Skeletal muscle tissue (tissue), 4 donors: ENCODE measurements around the gene GNPTAB. TPM values are rescaled to one million over a fixed set of nuclear protein-coding genes. Genes with fewer than 3 reads are reported as not detected.
"Not testable (repeated sequence)": the region's sequence is repeated elsewhere in the genome, so short reads cannot be mapped to it uniquely, and the experiment has no call there.

Source experiments
- H3K27ac ChIP-seq: one replicate; pipeline ENCODE4 v1.7.0; 2013; ENCODE audit warnings: mild to moderate bottlenecking, low read depth, low read length, inconsistent platforms
- H3K27me3 ChIP-seq, 3 donors: one replicate each; pipeline ENCODE4 v1.7.0; 2013; ENCODE audit warnings: low read length in 3 of 3; ENCODE audit not compliant: control insufficient read depth in 3 of 3, insufficient read depth in 3 of 3
- H3K36me3 ChIP-seq, 3 donors: one replicate each; pipeline ENCODE4 v1.7.0; 2013; ENCODE audit warnings: low read length in 3 of 3; ENCODE audit not compliant: control insufficient read depth in 3 of 3, insufficient read depth in 3 of 3
- H3K4me1 ChIP-seq, 3 donors: one replicate each; pipeline ENCODE4 v1.7.0; 2013; ENCODE audit warnings: low read length in 3 of 3, mild to moderate bottlenecking in 3 of 3; ENCODE audit not compliant: control insufficient read depth in 3 of 3, insufficient read depth in 3 of 3
- H3K4me3 ChIP-seq, 3 donors: one replicate each; pipeline ENCODE4 v1.7.0; 2013; ENCODE audit warnings: low read length in 3 of 3
- H3K9ac ChIP-seq, 3 donors: one replicate each; pipeline ENCODE4 v1.7.0; 2013; ENCODE audit warnings: low read length in 3 of 3, mild to moderate bottlenecking in 3 of 3, moderate library complexity in 2 of 3, low read depth in 1 of 3
- H3K9me3 ChIP-seq, 3 donors: one replicate each; pipeline ENCODE4 v1.7.0; 2013; ENCODE audit warnings: low read length in 3 of 3; ENCODE audit not compliant: control insufficient read depth in 3 of 3
- total RNA-seq: library from RNA; depleted of rRNA; stranded (reverse); fragments of >200 nt; gene quantifications from one replicate; pipeline ENCODE4 v1.2.3, GENCODE V29; 2014
- donor health status: Osteomylitis.

Gene GNPTAB
- total RNA-seq, 1 donor from 2014 or later: 10.4 TPM

DNA sequence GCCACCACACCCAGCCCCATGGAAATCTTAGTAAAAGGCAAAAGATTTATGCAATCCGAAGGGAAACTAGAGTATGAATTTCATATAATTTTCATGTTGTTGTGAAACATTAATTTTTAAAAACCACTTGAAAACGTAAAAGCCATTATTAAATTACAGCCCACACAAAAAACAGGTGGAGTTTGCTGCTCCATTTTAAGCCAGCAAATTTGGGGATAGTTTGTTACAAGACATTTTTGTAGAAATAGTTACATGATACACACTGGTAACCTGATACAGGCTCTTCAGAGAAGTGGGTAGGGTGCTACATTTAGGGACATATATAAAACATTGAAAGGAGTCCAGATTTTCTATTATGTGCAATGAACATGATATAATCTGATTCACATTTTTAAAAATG is 17.6 kb downstream of the GNPTAB start:
- peaks cover 10 to 18% (median 12%) of the 10 kb centered on the region in 3 donors for H3K4me1 ChIP-seq
- H3K9me3 ChIP-seq: no peaks in the 10 kb centered on the region
- H3K36me3 ChIP-seq: no peaks in the 10 kb centered on the region
- H3K4me3 ChIP-seq: no peak overlapping the region
- no peaks in the 10 kb centered on the region for H3K27me3 ChIP-seq
- no peak overlapping the region for H3K27ac ChIP-seq
- no peak overlapping the region for H3K9ac ChIP-seq

DNA sequence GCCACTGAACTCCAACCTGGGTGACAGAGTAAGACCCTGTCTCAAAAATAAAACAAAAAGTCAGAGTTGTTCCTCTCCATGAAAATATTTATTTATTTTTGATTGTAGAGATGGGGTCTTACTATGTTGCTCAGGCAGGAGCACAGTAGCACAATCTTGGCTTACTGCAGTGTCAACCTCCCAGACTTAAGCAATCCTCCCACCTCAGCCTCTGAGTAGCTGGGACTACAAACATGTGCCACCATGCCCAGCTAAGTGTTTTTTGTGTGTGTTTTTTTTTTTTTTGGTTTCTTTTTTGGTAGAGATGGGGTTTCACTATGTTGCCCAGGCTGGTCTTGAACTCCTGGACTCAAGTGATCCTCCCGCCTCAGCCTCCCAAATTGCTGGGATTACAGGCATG is 18.0 kb downstream of the GNPTAB start:
- not testable (repeated sequence) for H3K9ac ChIP-seq, H3K4me3 ChIP-seq, H3K9me3 ChIP-seq, H3K36me3 ChIP-seq, H3K27me3 ChIP-seq, H3K27ac ChIP-seq
- H3K4me1 ChIP-seq: peaks cover 10 to 18% (median 12%) of the 10 kb centered on the region in 3 donors

DNA sequence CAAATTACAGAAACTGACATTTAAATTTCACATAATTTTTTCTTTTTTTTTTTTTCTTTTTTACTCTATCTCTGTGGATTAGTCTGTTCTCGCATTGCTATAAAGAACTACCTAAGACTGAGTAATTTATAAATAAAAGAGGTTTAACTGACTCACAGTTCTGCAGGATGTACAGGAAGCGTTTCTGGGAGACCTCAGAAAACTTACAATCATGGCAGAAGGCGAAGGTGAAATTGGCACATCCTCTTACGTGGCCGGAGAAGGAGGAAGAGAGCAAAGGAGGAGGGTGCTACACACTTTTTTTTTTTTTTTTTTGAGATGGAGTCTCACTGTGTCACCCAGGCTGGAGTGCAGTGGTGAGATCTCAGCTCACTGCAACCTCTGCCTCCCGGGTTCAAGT is 19.4 kb downstream of the GNPTAB start:
- H3K27ac ChIP-seq, H3K36me3 ChIP-seq, H3K27me3 ChIP-seq, H3K4me3 ChIP-seq, H3K9me3 ChIP-seq, H3K9ac ChIP-seq: not testable (repeated sequence)
- peaks cover 10 to 18% (median 12%) of the 10 kb centered on the region in 3 donors for H3K4me1 ChIP-seq

DNA sequence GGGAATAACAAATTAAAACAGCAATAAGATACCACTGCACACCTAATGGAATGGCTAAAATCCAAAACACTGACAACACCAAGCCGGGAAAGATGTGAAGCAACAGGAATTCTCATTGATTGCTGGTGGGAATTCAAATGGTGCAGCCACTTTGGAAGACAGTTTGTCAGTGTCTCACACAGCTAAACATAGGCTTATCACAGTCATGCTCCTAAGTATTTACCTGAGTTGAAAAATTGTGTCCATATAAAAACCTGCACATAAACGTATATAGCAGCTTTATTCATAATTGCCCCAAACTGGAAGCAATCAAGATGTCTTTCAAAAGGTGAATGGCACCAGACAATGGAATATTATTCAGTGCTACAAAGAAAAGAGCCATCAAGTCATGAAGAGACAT is 21.6 kb downstream of the GNPTAB start:
- Histone ChIP-seq H3K4me1 (peaks cover 10 to 18% (median 12%) of the 10 kb centered on the region in 3 donors), H3K27me3 (no peaks in the 10 kb centered on the region), H3K9ac (no peak overlapping the region), H3K9me3 (no peaks in the 10 kb centered on the region), H3K4me3 (no peak overlapping the region), H3K36me3 (no peaks in the 10 kb centered on the region), H3K27ac (peak overlapping the region; percentile 45)

DNA sequence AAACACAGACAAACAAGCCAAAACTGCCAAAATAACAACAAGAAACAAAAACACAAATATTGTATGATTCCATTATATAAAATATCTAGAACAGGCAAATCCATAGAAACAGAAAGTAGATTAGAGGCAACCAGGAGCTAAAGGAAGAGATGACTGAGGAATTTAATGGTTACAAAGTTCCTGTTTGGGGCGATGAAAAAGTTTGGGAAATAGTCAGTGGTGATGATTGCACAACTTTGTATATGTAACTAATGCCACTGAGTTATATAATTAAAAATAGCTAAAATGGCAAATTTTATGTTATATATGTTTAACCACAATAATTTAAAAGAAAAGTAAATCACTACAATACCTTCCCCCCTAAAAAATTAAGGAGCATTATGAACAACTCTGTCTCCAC is 24.5 kb downstream of the GNPTAB start:
- H3K36me3 ChIP-seq: no peaks in the 10 kb centered on the region
- no peak overlapping the region for H3K27ac ChIP-seq
- H3K9ac ChIP-seq: no peak overlapping the region
- H3K4me1 ChIP-seq: peaks cover 8 to 16% (median 15%) of the 10 kb centered on the region in 3 donors
- H3K27me3 ChIP-seq: no peaks in the 10 kb centered on the region
- H3K4me3 ChIP-seq: no peak overlapping the region
- no peaks in the 10 kb centered on the region for H3K9me3 ChIP-seq

DNA sequence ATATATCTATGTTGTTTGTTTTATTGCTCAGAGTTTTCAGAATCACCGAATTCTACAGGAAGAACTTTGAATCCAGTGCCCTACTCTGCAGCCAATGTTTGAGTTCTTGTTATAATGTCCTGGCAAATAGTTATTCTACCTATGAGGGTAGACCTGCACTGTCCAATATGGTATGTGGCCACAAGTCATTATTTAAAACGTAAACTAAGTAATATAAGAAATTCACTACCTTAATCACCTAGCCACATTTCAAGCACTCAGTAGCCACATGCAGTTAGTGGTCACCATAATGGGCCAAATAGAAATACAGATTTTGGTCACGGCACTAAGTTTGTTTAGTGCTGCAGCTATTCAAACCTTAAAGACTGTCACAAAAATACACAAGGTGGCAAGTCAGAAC is 26.4 kb downstream of the GNPTAB start:
- H3K9me3 ChIP-seq: no peaks in the 10 kb centered on the region

DNA sequence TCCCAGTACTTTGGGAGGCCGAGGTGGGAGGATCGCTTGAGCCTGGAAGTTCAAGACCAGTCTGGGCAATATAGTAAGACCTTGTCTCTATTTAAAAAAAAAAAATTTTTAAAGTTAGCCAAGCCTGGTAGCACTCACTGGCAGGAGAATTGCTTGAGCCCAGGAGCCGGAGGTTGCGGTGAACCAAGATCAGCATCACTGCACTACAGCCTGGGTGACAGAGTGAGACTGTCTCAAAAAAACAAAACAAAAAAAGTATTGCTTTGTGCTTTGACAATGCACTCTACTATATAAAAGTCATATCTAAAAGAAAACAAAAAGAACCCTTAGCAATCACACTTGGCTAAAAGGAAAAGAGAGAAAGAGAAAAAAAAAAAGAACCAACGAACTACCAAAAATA is 26.8 kb downstream of the GNPTAB start:
- Histone ChIP-seq H3K9ac (no peak overlapping the region), H3K36me3 (no peaks in the 10 kb centered on the region), H3K4me3 (no peak overlapping the region), H3K4me1 (peaks cover 0 to 3% (median 0%) of the 10 kb centered on the region in 3 donors), H3K27me3 (no peaks in the 10 kb centered on the region), H3K27ac (no peak overlapping the region), H3K9me3 (no peaks in the 10 kb centered on the region)

More for the DNA sequence above, 26.4 kb downstream of the GNPTAB start:
- peaks cover 0 to 3% (median 3%) of the 10 kb centered on the region in 3 donors for H3K4me1 ChIP-seq
- no peak overlapping the region for H3K27ac ChIP-seq
- H3K9ac ChIP-seq: no peak overlapping the region
- no peak overlapping the region for H3K4me3 ChIP-seq
- no peaks in the 10 kb centered on the region for H3K27me3 ChIP-seq
- H3K36me3 ChIP-seq: no peaks in the 10 kb centered on the region

DNA sequence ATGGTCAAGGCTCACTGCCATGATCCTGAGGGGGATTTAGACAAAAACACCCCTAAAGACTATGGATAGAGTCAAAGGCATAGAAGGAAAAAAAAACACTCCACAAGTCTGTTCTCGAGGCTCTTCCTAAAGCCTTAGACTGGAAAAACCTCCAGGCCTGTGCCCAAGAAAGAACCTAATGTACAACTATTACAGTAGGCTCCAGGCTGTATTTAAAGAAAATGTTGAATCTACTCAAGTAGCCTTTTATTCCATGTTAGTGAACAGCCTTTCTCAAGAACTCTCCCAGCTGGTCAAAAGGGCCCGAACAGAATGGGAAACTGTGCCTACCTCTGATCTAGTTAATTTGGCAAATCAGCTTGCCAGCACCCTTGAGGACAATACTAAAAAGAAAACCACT is 28.3 kb downstream of the GNPTAB start:
- H3K9ac ChIP-seq: no peak overlapping the region

DNA sequence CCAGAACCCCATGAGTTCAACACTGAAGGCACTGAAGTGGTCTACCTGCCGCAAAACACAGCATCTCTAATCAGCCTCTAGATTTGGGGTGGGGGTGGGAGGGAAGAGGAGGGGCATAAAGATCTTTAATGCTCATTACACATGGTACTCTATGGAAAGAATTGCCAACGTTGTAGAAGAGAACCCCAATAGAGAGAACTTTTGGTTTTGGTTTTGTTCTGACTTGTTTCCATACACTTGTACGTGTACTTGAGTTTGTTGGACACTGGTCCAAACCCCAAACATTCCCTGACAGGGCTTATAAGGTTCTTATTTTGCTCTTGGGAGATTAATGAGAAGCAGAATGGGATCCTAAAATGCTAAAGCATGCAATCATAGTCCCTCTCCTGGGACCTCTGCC is 31.0 kb downstream of the GNPTAB start:
- Histone ChIP-seq H3K9me3 (no peaks in the 10 kb centered on the region), H3K4me1 (peaks cover 0 to 3% (median 0%) of the 10 kb centered on the region in 3 donors), H3K36me3 (no peaks in the 10 kb centered on the region), H3K9ac (no peak overlapping the region), H3K27me3 (no peaks in the 10 kb centered on the region), H3K4me3 (no peak overlapping the region), H3K27ac (no peak overlapping the region)

More for the DNA sequence above, 28.3 kb downstream of the GNPTAB start:
- H3K9me3 ChIP-seq: no peaks in the 10 kb centered on the region
- H3K4me3 ChIP-seq: no peak overlapping the region
- H3K27ac ChIP-seq: no peak overlapping the region
- peaks cover 0 to 3% (median 0%) of the 10 kb centered on the region in 3 donors for H3K4me1 ChIP-seq
- no peaks in the 10 kb centered on the region for H3K27me3 ChIP-seq
- H3K36me3 ChIP-seq: no peaks in the 10 kb centered on the region

DNA sequence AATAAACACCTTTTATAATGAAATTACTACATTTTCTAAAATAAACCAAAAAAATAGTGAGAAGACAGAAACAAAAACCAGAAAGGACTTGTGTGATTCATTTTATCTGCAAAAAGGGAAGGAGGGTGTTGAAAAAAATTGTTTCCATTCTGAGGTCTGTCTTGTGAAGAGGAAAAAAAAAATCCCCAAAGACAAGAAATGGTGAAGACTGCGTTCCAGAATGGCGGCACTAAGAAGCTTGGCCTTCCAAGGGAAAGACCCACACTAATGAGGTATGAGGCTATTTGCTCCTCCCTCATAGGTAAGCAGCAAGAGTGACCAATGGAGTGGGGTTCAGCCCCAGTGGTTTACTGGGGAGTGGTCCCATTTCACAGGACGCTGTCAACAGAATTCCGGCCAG is 35.0 kb downstream of the GNPTAB start:
- Histone ChIP-seq H3K27ac (no peak overlapping the region), H3K4me1 (peaks cover 0 to 4% (median 2%) of the 10 kb centered on the region in 3 donors), H3K36me3 (no peaks in the 10 kb centered on the region)

DNA sequence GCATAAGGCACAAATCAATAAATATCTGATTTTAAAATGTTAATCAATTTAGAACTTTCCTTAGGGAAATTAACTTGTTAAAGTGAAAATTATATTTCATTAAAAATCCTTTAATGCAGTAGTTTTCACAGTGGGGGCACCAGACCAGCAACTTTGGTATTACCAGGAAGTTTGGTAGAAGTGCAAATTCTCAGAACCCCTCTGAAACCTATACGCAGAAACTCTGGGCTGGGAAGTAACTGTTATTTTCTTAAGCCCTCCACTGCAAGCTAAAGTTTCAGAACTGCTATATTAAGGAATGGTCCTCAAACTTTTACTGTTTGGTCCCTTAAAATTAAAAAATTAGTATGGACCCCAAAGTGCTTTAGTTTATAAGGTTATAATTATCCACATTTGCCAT is 35.7 kb downstream of the GNPTAB start:
- H3K4me3 ChIP-seq: no peak overlapping the region
- H3K27me3 ChIP-seq: no peaks in the 10 kb centered on the region
- H3K9ac ChIP-seq: no peak overlapping the region
- no peaks in the 10 kb centered on the region for H3K9me3 ChIP-seq
- H3K27ac ChIP-seq: no peak overlapping the region
- peaks cover 0 to 2% (median 0%) of the 10 kb centered on the region in 3 donors for H3K36me3 ChIP-seq
- peaks cover 0 to 4% (median 2%) of the 10 kb centered on the region in 3 donors for H3K4me1 ChIP-seq

More for the DNA sequence above, 35.0 kb downstream of the GNPTAB start:
- no peaks in the 10 kb centered on the region for H3K27me3 ChIP-seq
- no peak overlapping the region for H3K4me3 ChIP-seq
- H3K9me3 ChIP-seq: no peaks in the 10 kb centered on the region
- no peak overlapping the region for H3K9ac ChIP-seq
